ENCODE results near the gene PRKCB.

The PRKCB gene

DNA sequence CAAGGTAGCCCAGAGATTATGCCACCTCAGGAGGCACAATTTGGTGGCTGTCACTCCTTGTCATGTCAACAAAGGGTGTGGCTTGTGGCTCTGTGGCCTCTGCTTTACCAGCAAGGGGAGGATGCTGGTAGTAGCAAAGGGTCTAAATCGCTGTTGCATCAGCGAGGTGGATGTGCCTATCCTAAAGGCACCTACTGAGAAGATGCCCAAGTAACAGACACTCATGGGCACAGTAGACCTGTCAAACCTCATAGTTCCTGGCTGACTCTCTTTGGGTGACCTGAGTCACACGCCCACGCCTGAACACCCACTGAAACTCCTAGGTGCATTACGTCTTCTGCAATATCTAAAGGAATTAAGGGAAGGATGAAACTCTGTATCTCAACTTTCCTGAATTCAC, 139.5 kb downstream of the PRKCB start:
- H3K9ac ChIP-seq (ENCODE audit: low read depth, low read length) = no peak overlapping the region
- H3K9me3 ChIP-seq (ENCODE audit: control insufficient read depth, insufficient read depth, low read length) = no peaks in the 10 kb centered on the region
- no peaks in the 10 kb centered on the region for H3K4me1 ChIP-seq (ENCODE audit: insufficient read depth, low read length)
- no peaks in the 10 kb centered on the region for H3K36me3 ChIP-seq (ENCODE audit: insufficient read depth, low read length)

DNA sequence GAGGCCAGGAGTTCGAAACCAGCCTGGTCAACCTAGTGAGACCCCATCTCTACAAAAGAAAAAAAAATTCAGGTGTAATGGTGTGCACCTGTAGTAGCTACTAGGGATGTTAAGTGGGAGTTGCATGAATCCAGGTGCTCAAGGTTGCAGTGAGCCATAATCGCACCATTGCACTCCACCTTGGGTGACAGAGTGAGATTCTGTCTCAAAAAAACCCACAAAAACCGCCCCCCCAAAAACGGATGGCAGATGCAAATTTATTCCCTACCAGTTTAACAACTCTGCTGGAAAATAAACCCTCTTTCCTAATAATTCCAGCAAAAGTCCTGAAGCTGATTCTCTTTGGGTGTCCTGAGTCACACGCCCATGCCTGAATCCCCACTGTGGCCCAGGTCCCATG, 140.3 kb downstream of the PRKCB start:
- H3K4me1 ChIP-seq (ENCODE audit: insufficient read depth, low read length) = no peaks in the 10 kb centered on the region
- no peak overlapping the region for H3K9ac ChIP-seq (ENCODE audit: low read depth, low read length)
- no peaks in the 10 kb centered on the region for H3K9me3 ChIP-seq (ENCODE audit: control insufficient read depth, insufficient read depth, low read length)
- H3K36me3 ChIP-seq (ENCODE audit: insufficient read depth, low read length) = no peaks in the 10 kb centered on the region

DNA sequence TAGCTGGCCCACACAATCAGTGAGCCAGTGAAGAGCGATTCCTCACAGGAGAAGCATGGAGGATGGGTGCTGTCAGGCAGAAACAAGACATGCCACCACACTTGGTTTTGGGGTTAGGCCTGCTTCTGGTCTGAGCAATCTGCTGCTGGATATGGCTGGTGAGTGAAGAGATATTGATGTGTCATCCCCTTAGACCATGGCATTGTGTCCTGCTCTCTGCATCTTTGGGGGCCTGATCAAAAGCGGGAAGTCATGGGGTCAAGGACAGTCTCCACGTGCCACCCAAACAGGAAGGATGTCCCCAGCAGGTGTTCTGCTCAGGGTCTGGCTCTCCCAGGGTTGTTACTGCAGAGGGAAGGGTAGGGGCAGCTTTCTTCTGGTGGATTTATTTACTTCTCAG, 140.7 kb downstream of the PRKCB start:
- H3K9ac ChIP-seq (ENCODE audit: low read depth, low read length) = no peak overlapping the region
- no peaks in the 10 kb centered on the region for H3K36me3 ChIP-seq (ENCODE audit: insufficient read depth, low read length)
- H3K4me1 ChIP-seq (ENCODE audit: insufficient read depth, low read length) = no peaks in the 10 kb centered on the region
- no peaks in the 10 kb centered on the region for H3K9me3 ChIP-seq (ENCODE audit: control insufficient read depth, insufficient read depth, low read length)

DNA sequence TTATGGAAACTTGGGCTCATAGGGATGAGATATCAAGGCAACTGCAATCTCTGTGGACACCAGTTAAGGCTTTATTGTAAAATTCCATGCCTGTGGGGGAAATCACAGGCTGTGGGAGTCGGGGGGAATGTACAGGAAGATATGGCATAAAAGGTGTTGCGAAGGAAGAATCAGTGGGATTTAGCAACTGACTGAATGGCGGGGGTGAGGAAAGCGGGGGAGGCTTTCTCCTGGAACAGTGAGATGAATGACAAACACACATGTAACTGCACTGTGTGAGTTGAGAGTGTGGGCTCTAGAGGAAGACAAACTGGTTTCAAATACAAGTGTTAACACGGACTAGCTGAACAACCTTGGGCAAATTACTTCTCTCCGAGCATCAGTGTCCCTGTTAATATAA, 143.7 kb downstream of the PRKCB start:
- Histone ChIP-seq H3K36me3 (ENCODE audit: insufficient read depth, low read length) (no peaks in the 10 kb centered on the region), H3K9me3 (ENCODE audit: control insufficient read depth, insufficient read depth, low read length) (no peaks in the 10 kb centered on the region), H3K4me1 (ENCODE audit: insufficient read depth, low read length) (no peaks in the 10 kb centered on the region), H3K9ac (ENCODE audit: low read depth, low read length) (no peak overlapping the region)

DNA sequence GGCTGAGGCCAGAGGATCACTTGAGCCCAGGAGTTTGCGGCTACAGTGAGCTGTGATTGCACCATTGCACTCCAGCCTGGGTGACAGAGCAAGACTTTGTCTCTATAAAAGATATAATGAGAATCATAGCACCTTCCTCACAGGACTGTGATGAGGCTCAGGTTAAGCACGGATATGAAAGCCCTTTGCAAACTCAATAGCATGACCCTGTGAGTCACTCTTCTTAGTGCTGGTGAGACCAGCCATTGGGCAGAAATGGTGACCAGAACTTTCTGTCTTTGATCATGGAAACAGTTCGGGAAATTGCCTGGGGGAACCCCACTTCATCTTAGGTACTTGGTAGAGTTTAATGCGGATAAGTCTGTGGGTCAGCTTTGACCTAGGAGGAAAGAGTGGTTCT, 144.2 kb downstream of the PRKCB start:
- Histone ChIP-seq H3K9me3 (ENCODE audit: control insufficient read depth, insufficient read depth, low read length) (no peaks in the 10 kb centered on the region), H3K36me3 (ENCODE audit: insufficient read depth, low read length) (no peaks in the 10 kb centered on the region), H3K4me1 (ENCODE audit: insufficient read depth, low read length) (no peaks in the 10 kb centered on the region), H3K9ac (ENCODE audit: low read depth, low read length) (no peak overlapping the region)

DNA sequence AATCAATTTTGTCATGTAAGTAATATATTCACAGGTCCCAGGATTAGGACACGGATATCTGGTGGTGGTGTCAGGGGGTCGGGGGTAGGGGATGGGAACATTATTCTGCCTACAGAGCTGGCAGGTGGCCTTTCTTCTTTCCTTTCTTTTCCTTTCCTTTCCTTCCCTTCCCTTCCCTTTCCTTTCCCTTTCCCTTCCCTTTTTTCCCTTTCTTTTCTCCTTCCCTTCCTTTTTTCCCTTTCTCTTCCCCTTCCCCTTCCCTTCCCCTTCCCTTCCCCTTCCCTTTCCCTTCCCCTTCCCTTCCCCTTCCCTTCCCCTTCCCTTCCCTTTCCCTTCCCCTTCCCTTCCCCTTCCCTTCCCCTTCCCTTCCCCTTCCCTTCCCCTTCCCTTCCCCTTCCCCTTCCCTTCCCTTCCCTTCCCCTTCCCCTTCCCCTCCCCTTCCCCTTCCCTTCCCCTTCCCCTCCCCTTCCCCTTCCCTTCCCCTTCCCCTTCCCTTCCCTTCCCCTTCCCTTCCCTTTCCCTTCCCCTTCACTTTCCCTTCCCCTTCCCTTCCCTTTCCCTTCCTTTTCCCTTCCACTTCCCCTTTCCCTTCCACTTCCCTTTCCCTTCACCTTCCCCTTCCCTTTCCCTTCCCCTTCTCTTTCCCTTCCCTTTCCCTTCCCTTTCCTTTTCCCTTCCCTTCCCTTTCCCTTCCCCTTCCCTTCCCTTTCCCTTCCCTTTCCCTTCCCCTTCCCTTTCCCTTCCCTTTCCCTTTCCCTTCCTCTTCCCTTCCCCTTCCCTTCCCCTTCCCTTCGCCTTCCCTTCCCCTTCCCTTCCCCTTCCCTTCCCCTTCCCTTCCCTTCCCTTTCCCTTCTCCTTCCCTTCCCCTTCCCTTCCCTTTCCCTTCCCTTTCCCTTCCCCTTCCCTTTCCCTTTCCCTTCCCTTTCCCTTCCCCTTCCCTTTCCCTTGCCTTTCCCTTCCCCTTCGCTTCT, 145.9 kb downstream of the PRKCB start:
- no peaks in the 10 kb centered on the region for H3K4me1 ChIP-seq (ENCODE audit: insufficient read depth, low read length)
- H3K9ac ChIP-seq (ENCODE audit: low read depth, low read length) = no peak overlapping the region
- H3K9me3 ChIP-seq (ENCODE audit: control insufficient read depth, insufficient read depth, low read length) = no peaks in the 10 kb centered on the region
- no peaks in the 10 kb centered on the region for H3K36me3 ChIP-seq (ENCODE audit: insufficient read depth, low read length)

DNA sequence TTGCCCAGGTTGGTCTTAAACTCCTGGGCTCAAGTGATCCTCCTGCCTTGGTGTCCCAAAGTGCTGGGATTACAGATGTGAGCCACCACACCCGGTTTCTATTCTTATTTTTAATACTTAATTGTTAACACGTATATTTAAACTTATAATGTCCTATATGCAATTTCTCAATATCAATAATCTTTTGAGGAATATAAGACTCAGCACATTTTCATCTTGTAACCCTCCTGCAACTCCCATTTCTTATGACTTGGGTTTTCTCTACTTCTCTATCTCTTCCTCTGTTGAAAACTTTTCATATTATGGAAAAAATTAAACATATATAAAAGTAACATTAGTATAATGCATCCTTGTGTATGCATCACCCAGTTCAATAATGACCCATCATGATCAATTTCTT, 150.7 kb downstream of the PRKCB start:
- Histone ChIP-seq H3K4me1 (ENCODE audit: insufficient read depth, low read length) (no peaks in the 10 kb centered on the region; the same call in 1 of the 2 replicates), H3K9ac (ENCODE audit: low read depth, low read length) (no peak overlapping the region), H3K9me3 (ENCODE audit: control insufficient read depth, insufficient read depth, low read length) (no peaks in the 10 kb centered on the region), H3K36me3 (ENCODE audit: insufficient read depth, low read length) (no peaks in the 10 kb centered on the region)

DNA sequence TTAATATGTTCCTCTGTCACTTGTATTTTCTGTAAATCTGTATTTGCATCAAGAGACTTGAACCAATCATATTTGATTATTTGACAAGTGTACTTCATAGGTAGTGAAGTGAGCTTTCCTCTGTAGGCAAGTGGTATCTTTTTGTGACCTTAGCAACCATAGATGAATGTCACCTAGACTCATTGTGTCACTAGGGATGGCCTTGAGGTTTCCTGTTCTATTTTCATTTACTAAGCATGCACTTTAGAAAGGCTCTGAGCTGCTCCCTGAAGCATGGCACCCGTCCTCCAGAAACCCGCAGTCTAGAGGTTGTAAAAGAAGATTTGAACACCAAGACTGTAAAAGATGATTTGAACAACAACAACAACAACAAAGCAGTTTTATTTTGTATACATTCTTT, 151.7 kb downstream of the PRKCB start:
- Histone ChIP-seq H3K9ac (ENCODE audit: low read depth, low read length) (no peak overlapping the region), H3K4me1 (ENCODE audit: insufficient read depth, low read length) (no peaks in the 10 kb centered on the region; the same call in 1 of the 2 replicates), H3K36me3 (ENCODE audit: insufficient read depth, low read length) (no peaks in the 10 kb centered on the region), H3K9me3 (ENCODE audit: control insufficient read depth, insufficient read depth, low read length) (no peaks in the 10 kb centered on the region)

DNA sequence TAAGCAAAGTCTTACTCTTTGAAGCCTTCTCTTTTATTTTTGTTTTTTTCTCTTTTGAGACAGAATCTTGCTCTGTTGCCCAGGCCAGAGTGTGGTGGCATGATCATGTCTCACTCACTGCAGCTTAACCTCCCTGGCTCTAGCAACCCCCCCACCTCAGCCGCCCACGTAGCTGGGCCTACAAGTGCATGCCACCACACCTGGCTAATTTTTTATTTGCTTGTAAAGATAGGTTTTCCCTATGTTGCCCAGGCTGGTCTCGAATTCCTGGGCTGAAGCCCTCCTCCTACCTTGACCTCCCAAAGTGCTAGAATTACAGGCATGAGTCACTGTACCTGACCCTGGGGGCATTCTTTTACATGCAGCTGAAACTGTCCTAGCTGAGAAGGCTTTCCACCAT, 154.7 kb downstream of the PRKCB start:
- no peaks in the 10 kb centered on the region for H3K9me3 ChIP-seq (ENCODE audit: control insufficient read depth, insufficient read depth, low read length)
- H3K36me3 ChIP-seq (ENCODE audit: insufficient read depth, low read length) = no peaks in the 10 kb centered on the region
- no peaks in the 10 kb centered on the region; the same call in 1 of the 2 replicates for H3K4me1 ChIP-seq (ENCODE audit: insufficient read depth, low read length)
- no peak overlapping the region for H3K9ac ChIP-seq (ENCODE audit: low read depth, low read length)

DNA sequence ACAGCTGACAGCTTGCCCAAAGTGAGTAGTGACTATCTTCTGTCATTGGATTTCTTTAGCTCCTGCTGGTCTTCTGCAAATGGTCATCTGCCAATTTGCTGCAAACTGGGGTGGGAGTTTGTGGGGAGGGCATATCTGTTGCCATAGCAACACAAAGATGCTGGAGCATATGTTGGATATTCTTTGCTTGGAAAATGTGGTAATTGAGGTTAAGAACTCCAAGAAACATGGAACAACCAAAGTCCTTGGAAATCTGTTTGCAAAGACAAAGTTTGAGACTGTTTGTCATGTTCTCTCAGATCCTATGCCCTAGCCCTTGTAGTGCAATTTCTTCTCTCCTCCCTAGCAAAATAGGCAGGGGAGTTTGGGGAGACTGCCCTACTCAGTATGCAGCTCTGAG, 155.3 kb downstream of the PRKCB start:
- Histone ChIP-seq H3K4me1 (ENCODE audit: insufficient read depth, low read length) (no peaks in the 10 kb centered on the region; the same call in 1 of the 2 replicates), H3K9me3 (ENCODE audit: control insufficient read depth, insufficient read depth, low read length) (no peaks in the 10 kb centered on the region), H3K36me3 (ENCODE audit: insufficient read depth, low read length) (no peaks in the 10 kb centered on the region), H3K9ac (ENCODE audit: low read depth, low read length) (no peak overlapping the region)

DNA sequence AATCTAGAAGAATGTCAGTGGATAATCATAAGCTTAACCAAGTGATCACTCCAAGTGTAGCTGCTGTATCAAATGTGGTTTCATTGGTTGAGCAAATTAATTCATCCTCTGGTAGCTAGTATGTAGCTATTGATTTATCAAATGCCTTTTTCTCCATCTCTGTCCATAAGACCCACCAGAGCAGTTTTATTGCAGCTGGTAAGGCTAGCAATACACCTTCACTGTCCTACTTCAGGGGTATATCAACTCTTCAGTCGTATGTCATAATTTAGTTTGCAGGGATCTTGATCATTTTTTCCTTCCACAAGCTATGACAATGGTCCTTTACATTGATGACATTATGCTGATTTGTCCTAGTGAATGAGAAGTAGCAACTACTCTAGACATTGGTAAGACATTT, 158.8 kb downstream of the PRKCB start:
- H3K4me1 ChIP-seq (ENCODE audit: insufficient read depth, low read length) = no peaks in the 10 kb centered on the region; the same call in 1 of the 2 replicates
- no peaks in the 10 kb centered on the region for H3K9me3 ChIP-seq (ENCODE audit: control insufficient read depth, insufficient read depth, low read length)
- no peak overlapping the region for H3K9ac ChIP-seq (ENCODE audit: low read depth, low read length)
- H3K36me3 ChIP-seq (ENCODE audit: insufficient read depth, low read length) = no peaks in the 10 kb centered on the region

DNA sequence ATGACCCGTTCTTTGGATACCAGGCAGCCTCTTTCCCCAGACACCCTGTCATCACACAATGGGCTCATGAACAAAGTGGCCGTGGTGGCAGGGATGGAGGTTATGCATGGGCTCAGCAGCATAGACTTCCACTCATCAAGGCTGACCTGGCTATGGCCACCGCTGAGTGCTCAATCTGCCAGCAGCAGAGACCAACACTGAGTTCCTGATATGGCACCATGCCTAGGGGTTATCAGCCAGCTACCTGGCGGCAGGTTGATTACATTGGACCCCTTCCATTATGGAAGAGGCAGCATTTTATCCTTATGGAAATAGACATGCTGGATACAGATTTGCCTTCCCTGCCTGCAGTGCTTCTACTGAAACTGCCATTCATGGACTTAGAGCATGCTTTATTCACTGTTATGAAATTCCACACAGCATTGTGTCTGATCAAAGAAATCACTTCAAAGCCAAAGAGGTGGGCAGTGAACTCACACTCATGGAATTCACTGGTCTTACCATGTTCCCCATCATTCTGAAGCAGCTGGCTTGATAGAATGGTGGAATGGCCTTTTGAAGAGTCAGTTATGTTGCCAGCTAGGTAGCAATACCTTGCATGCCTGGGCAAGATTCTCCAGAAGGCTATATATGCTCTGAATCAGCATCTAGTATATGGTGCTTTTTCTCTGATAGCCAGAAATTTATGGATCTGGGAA, 160.6 kb downstream of the PRKCB start:
- Histone ChIP-seq H3K9me3 (ENCODE audit: control insufficient read depth, insufficient read depth, low read length) (no peaks in the 10 kb centered on the region), H3K4me1 (ENCODE audit: insufficient read depth, low read length) (no peaks in the 10 kb centered on the region), H3K9ac (ENCODE audit: low read depth, low read length) (no peak overlapping the region), H3K36me3 (ENCODE audit: insufficient read depth, low read length) (no peaks in the 10 kb centered on the region)

DNA sequence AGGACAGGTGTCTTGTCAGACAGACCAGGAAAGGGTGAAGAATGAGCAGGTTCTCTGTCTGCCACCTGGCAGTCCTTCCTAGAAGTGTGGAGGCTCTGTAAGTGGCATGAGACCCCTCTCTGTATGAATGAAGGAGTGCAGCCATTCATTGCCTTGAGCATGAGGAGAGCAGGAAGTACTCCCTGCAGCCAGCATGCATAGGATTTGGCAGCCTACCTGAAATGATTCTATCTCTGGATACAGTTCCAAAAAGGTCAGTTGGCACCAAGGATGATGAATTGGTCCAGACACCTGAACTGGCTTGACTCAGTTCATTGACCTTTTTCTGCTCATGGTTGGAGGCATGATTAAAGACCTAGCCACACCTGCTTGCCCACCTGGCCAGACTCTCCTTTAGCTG, 163.0 kb downstream of the PRKCB start:
- no peaks in the 10 kb centered on the region for H3K36me3 ChIP-seq (ENCODE audit: insufficient read depth, low read length)
- H3K4me1 ChIP-seq (ENCODE audit: insufficient read depth, low read length) = no peaks in the 10 kb centered on the region
- no peak overlapping the region for H3K9ac ChIP-seq (ENCODE audit: low read depth, low read length)
- H3K9me3 ChIP-seq (ENCODE audit: control insufficient read depth, insufficient read depth, low read length) = no peaks in the 10 kb centered on the region

DNA sequence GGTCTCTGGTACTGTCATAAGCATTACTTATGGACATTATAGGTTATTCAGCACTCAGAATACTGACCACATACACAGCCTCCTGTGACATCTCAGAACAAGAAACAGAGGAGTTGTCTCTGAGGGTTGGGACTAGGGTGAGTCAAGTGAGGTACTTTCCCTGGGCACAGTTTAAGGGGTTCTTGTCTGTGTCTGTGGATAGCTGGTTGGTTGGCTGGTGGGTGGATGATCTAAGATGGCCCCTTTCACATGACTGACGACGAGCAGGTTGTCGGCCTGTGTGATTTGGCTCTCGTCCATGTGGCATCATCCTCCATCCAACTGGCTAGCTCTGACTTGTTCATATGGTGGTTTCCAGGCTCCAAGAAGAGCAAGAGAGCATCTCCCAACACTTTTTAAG, 163.9 kb downstream of the PRKCB start:
- Histone ChIP-seq H3K9ac (ENCODE audit: low read depth, low read length) (no peak overlapping the region), H3K4me1 (ENCODE audit: insufficient read depth, low read length) (no peaks in the 10 kb centered on the region), H3K9me3 (ENCODE audit: control insufficient read depth, insufficient read depth, low read length) (no peaks in the 10 kb centered on the region), H3K36me3 (ENCODE audit: insufficient read depth, low read length) (no peaks in the 10 kb centered on the region)

DNA sequence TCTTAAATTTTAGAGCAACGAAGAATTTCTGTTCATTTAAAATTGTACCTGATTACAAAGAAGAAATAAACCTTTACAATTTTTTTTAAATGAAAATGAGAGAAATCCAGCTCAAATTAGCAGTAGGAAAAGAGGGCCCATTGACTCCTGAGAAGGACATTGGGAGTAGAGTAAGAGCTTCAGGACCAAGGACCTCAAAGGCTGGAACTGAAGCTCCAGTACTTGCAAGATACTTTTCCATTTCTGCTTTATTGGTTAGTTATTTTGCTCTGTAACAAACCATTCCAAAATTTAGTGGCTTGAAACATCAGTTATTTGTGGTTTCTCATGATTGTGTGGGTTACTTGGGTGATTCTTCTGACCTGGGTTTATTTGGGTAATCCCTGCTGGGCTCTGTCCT, 165.9 kb downstream of the PRKCB start:
- H3K36me3 ChIP-seq (ENCODE audit: insufficient read depth, low read length) = no peaks in the 10 kb centered on the region
- no peaks in the 10 kb centered on the region for H3K4me1 ChIP-seq (ENCODE audit: insufficient read depth, low read length)
- H3K9ac ChIP-seq (ENCODE audit: low read depth, low read length) = no peak overlapping the region
- no peaks in the 10 kb centered on the region for H3K9me3 ChIP-seq (ENCODE audit: control insufficient read depth, insufficient read depth, low read length)

Data from ES-I3 (cell line).